Renal pelvis (tissue), 12 donors: ENCODE data around the gene BET1L. TPM values are rescaled to one million over a fixed set of nuclear protein-coding genes. Genes with fewer than 3 reads are reported as not detected.
"Not testable (repeated sequence)": the region's sequence is repeated elsewhere in the genome, so short reads cannot be mapped to it uniquely, and the experiment has no call there.

ENCODE experiments used
- DNase-seq: peaks from one replicate; pipeline ENCODE4 v3.0.0-alpha.2; 2013
- long read RNA-seq, 16 experiments: transcript quantifications; one replicate each; lab custom pipeline, GENCODE V29; 2026
- polyA plus RNA-seq, 3 donors: library from polyadenylated mRNA; unstranded; fragments of 120-200 nt; gene quantifications; one replicate each; pipeline ENCODE4 v1.2.1, GENCODE V29; 2013; ENCODE audit not compliant: insufficient read length in 3 of 3

The BET1L gene
- polyA plus RNA-seq, result 10 to 100 TPM; 46.2 to 51.5 (median 48.6) TPM
- long read RNA-seq, donor 1, transcript BET1L-203 (4 exons, 2,819 nt), result major isoform, 12 of 13 reads
- long read RNA-seq, donor 1, partial matches to known transcripts, result 0 of 13 reads
- long read RNA-seq, donor 1, other reads (novel, unspliced or antisense), result 0 of 13 reads
- long read RNA-seq, donor 2, transcript BET1L-203 (4 exons, 2,819 nt), result major isoform, 17 of 20 reads
- long read RNA-seq, donor 2, partial matches to known transcripts, result 0 of 20 reads
- long read RNA-seq, donor 2, other reads (novel, unspliced or antisense), result 0 of 20 reads
- long read RNA-seq, donor 3, transcript BET1L-203 (4 exons, 2,819 nt), result major isoform, 13 of 144 reads
- long read RNA-seq, donor 3, partial matches to known transcripts, result 130 of 144 reads
- long read RNA-seq, donor 3, other reads (novel, unspliced or antisense), result 0 of 144 reads
- long read RNA-seq, donor 4, transcript BET1L-203 (4 exons, 2,819 nt), result major isoform, 18 of 18 reads
- long read RNA-seq, donor 4, partial matches to known transcripts, result 0 of 18 reads
- long read RNA-seq, donor 4, other reads (novel, unspliced or antisense), result 0 of 18 reads
- long read RNA-seq, donor 5, transcript BET1L-203 (4 exons, 2,819 nt), result major isoform, 8 of 9 reads
- long read RNA-seq, donor 5, partial matches to known transcripts, result 0 of 9 reads
- long read RNA-seq, donor 5, other reads (novel, unspliced or antisense), result 0 of 9 reads
- long read RNA-seq, donor 6, transcript BET1L-203 (4 exons, 2,819 nt), result major isoform, 22 of 23 reads
- long read RNA-seq, donor 6, partial matches to known transcripts, result 0 of 23 reads
- long read RNA-seq, donor 6, other reads (novel, unspliced or antisense), result 0 of 23 reads
- long read RNA-seq, donor 7, transcript BET1L-203 (4 exons, 2,819 nt), result major isoform, 22 of 23 reads
- long read RNA-seq, donor 7, partial matches to known transcripts, result 0 of 23 reads
- long read RNA-seq, donor 7, other reads (novel, unspliced or antisense), result 0 of 23 reads
- long read RNA-seq, donor 8, transcript BET1L-203 (4 exons, 2,819 nt), result major isoform, 7 of 14 reads
- long read RNA-seq, donor 8, partial matches to known transcripts, result 0 of 14 reads
- long read RNA-seq, donor 8, other reads (novel, unspliced or antisense), result 5 of 14 reads
- long read RNA-seq, donor 9, transcript BET1L-203 (4 exons, 2,819 nt), result major isoform, 8 of 10 reads
- long read RNA-seq, donor 9, partial matches to known transcripts, result 0 of 10 reads
- long read RNA-seq, donor 9, other reads (novel, unspliced or antisense), result 0 of 10 reads
- long read RNA-seq, donor 10, transcript BET1L-203 (4 exons, 2,819 nt), result major isoform, 15 of 18 reads
- long read RNA-seq, donor 10, partial matches to known transcripts, result 0 of 18 reads
- long read RNA-seq, donor 10, other reads (novel, unspliced or antisense), result 0 of 18 reads
- long read RNA-seq, donor 11, transcript BET1L-203 (4 exons, 2,819 nt), result major isoform, 11 of 12 reads
- long read RNA-seq, donor 11, partial matches to known transcripts, result 0 of 12 reads
- long read RNA-seq, donor 11, other reads (novel, unspliced or antisense), result 0 of 12 reads
- long read RNA-seq, donor 12, transcript BET1L-203 (4 exons, 2,819 nt), result major isoform, 31 of 32 reads
- long read RNA-seq, donor 12, partial matches to known transcripts, result 0 of 32 reads
- long read RNA-seq, donor 12, other reads (novel, unspliced or antisense), result 0 of 32 reads
- long read RNA-seq, donor 13, partial matches to known transcripts, result 0 of 5 reads
- long read RNA-seq, donor 13, other reads (novel, unspliced or antisense), result 0 of 5 reads
- long read RNA-seq, donor 14, result 0 reads
- long read RNA-seq, donor 15, transcript BET1L-203 (4 exons, 2,819 nt), result major isoform, 27 of 29 reads
- long read RNA-seq, donor 15, partial matches to known transcripts, result 0 of 29 reads
- long read RNA-seq, donor 15, other reads (novel, unspliced or antisense), result 0 of 29 reads
- long read RNA-seq, donor 16, transcript BET1L-203 (4 exons, 2,819 nt), result major isoform, 23 of 24 reads
- long read RNA-seq, donor 16, partial matches to known transcripts, result 0 of 24 reads
- long read RNA-seq, donor 16, other reads (novel, unspliced or antisense), result 0 of 24 reads

- peak; percentile 96 for DNase-seq
Observed at GRCh38 chr11:207208-207862, at the start of gene BET1L, which contains the start of gene RIC8A. TSS of gene BET1L (minus strand) at chr11:207399. CDS start at chr11:207321, 78 bp downstream. TSS of gene RIC8A (plus strand) at chr11:207708. CDS start at chr11:208855, 1,147 bp downstream.

GRCh38 chr11:255816-256215 lies 48.6 kb upstream of the BET1L start:
- no peak for DNase-seq

GRCh38 chr11:255176-255575 lies 48.0 kb upstream of the BET1L start:
- no peak for DNase-seq

- DNase-seq, result no peak
Observed at GRCh38 chr11:253886-254270, 46.7 kb upstream of the BET1L start.

GRCh38 chr11:253160-253885 lies 46.1 kb upstream of the BET1L start:
- DNase-seq, result no peak

- DNase-seq, result no peak
Observed at GRCh38 chr11:252666-253065, 45.5 kb upstream of the BET1L start.

GRCh38 chr11:251550-251949 lies 44.4 kb upstream of the BET1L start:
- DNase-seq, result no peak

GRCh38 chr11:250740-251299 lies 43.6 kb upstream of the BET1L start:
- DNase-seq, result peak; percentile 30

GRCh38 chr11:250274-250673 lies 43.1 kb upstream of the BET1L start:
- no peak for DNase-seq

- DNase-seq, result no peak
Observed at GRCh38 chr11:249062-249461, 41.9 kb upstream of the BET1L start.

GRCh38 chr11:244376-244775 lies 37.2 kb upstream of the BET1L start:
- no peak for DNase-seq

GRCh38 chr11:241634-242033 lies 34.4 kb upstream of the BET1L start:
- DNase-seq, result no peak

- no peak for DNase-seq
Observed at GRCh38 chr11:240315-240714, 33.1 kb upstream of the BET1L start.

GRCh38 chr11:238346-238745 lies 31.1 kb upstream of the BET1L start:
- not testable (repeated sequence) for DNase-seq

- DNase-seq, result peak; percentile 86
Observed at GRCh38 chr11:236774-237767, 29.9 kb upstream of the BET1L start, which contains the start of gene PSMD13. TSS of gene PSMD13 (plus strand) at chr11:236976. CDS start at chr11:237050, 74 bp downstream.

- DNase-seq, result peak; percentile 80
Observed at GRCh38 chr11:235997-236773, 29.0 kb upstream of the BET1L start, which contains the start of gene SIRT3. TSS of gene SIRT3 (minus strand) at chr11:236342. CDS start at chr11:236328, 14 bp downstream.
